ENCODE measurements around the gene FAM50A. TPM values are rescaled to one million over a fixed set of nuclear protein-coding genes. Genes with fewer than 3 reads are reported as not detected.

Gene FAM50A
- total and polyA plus RNA-seq, 4 donors = 23.4 to 202 (median 90.4) TPM

DNA sequence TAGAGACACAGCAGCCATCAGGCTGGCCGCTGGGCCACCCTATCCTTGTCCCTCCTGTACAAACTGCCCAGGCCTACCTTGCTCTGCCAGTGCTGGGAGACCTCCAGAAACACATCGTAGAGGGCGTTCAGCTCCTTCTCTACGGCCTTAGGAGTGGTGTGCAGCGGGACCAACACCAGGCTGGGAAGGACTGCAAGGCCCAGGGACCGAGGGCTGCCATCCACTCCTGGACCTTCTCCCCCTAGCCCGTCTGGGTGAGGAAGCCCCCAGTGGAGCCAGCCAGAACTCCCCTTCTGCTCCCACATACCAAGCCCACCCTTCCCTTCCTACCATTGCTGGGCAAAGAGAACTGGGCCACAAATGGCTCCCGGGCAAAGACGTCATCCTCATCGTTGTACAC lies 40.7 kb upstream of the FAM50A start:
- no peak overlapping the region for H3K9ac ChIP-seq (ENCODE audit: insufficient read depth in 1 of 2, low read length in 2 of 2)
- DNase-seq (no peak), ATAC-seq (ENCODE audit: insufficient read depth, low FRiP score) (no peak)
- peaks cover 4 to 18% (median 13%) of the 10 kb centered on the region in 4 donors for H3K36me3 ChIP-seq (ENCODE audit: control insufficient read depth in 4 of 4, insufficient read depth in 4 of 4, low read length in 4 of 4)
- H3K4me3 ChIP-seq = no peak overlapping the region
- TF ChIP-seq, protein P1, sequence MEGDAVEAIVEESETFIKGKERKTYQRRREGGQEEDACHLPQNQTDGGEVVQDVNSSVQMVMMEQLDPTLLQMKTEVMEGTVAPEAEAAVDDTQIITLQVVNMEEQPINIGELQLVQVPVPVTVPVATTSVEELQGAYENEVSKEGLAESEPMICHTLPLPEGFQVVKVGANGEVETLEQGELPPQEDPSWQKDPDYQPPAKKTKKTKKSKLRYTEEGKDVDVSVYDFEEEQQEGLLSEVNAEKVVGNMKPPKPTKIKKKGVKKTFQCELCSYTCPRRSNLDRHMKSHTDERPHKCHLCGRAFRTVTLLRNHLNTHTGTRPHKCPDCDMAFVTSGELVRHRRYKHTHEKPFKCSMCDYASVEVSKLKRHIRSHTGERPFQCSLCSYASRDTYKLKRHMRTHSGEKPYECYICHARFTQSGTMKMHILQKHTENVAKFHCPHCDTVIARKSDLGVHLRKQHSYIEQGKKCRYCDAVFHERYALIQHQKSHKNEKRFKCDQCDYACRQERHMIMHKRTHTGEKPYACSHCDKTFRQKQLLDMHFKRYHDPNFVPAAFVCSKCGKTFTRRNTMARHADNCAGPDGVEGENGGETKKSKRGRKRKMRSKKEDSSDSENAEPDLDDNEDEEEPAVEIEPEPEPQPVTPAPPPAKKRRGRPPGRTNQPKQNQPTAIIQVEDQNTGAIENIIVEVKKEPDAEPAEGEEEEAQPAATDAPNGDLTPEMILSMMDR (IDR thresholded peaks at IDR 0.05; ENCODE audit: control extremely low read depth, extremely low read depth) = no peak
- H3K27me3 ChIP-seq (ENCODE audit: control insufficient read depth in 3 of 3, insufficient read depth in 3 of 3, low read length in 2 of 3) = no peaks in the 10 kb centered on the region
- H3K27ac ChIP-seq (ENCODE audit: low read depth in 1 of 2, low read length in 1 of 2) = no peak overlapping the region
- H3K4me1 ChIP-seq (ENCODE audit: control insufficient read depth in 5 of 5, insufficient read depth in 5 of 5, low read length in 5 of 5) = peaks cover 0 to 12% (median 0%) of the 10 kb centered on the region in 5 donors
- H3K9me3 ChIP-seq (ENCODE audit: control insufficient read depth in 4 of 4, insufficient read depth in 3 of 4, low read length in 3 of 4) = peaks cover 0 to 4% (median 0%) of the 10 kb centered on the region in 4 donors
- WGBS, 2 donors = 84 to 86% methylated on average over 5 to 10 of the region's 10 CpGs

DNA sequence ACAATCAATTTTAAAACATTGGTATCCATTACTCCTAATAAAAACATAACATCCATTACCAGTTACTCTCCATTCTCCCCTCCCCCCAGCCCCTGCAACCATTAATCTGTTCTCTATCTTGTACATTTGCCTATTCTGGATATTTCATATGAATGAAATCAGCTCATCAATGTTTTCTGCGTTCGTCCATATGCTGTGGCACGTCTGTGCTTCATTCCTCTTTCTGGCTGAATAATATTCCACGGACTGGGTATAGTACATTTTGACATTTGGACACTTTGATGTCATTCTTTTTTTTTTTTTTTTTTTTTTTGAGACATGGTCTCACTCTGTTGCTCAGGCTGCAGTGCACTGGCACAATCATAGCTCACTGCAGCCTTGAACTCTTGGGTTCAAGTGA lies 40.1 kb upstream of the FAM50A start:
- DNase-seq = no peak
- TF ChIP-seq, protein P1 (IDR thresholded peaks at IDR 0.05; ENCODE audit: control extremely low read depth, extremely low read depth) = no peak
- peaks cover 0 to 7% (median 0%) of the 10 kb centered on the region in 4 donors for H3K9me3 ChIP-seq (ENCODE audit: control insufficient read depth in 4 of 4, insufficient read depth in 3 of 4, low read length in 3 of 4)
- peaks cover 0 to 12% (median 0%) of the 10 kb centered on the region in 5 donors for H3K4me1 ChIP-seq (ENCODE audit: control insufficient read depth in 5 of 5, insufficient read depth in 5 of 5, low read length in 5 of 5)
- no peak overlapping the region for H3K4me3 ChIP-seq
- no peak for ATAC-seq (ENCODE audit: insufficient read depth, low FRiP score)
- no peak overlapping the region for H3K9ac ChIP-seq (ENCODE audit: insufficient read depth in 1 of 2, low read length in 2 of 2)
- H3K27ac ChIP-seq (ENCODE audit: low read depth in 1 of 2, low read length in 1 of 2) = no peak overlapping the region
- peaks cover 4 to 16% (median 12%) of the 10 kb centered on the region in 4 donors for H3K36me3 ChIP-seq (ENCODE audit: control insufficient read depth in 4 of 4, insufficient read depth in 4 of 4, low read length in 4 of 4)
- no peaks in the 10 kb centered on the region for H3K27me3 ChIP-seq (ENCODE audit: control insufficient read depth in 3 of 3, insufficient read depth in 3 of 3, low read length in 2 of 3)
- 88 to 94% methylated on average over 4 of the region's 4 CpGs for WGBS, 2 donors

DNA sequence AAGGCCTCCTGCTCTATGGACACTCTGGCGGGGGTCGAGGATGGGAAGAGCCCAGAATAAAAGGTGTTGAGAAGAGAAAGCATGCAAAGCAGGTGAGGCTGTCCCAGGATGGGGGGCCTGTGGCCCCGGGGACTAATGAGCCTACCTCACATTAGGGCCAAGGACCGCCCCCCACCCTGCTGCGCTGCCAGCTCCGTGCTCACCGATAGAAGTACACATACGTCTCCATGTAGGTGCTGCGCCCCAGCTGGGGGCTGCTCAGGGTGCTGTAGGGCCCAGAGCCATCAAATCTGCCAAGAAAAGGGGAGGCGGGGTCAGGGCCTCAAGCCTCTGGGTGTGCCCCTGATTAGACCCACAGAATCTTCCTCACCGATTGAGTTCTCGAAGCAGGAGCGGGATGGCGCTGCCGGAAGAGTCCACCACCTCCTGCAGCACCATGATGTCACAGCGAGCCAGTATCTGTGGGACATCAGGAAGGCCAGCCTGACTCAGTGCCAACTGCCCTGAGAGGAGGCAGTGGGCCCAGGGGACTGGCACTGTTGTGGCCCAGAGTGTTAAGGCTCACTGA lies 39.2 kb upstream of the FAM50A start:
- TF ChIP-seq, protein P1 (IDR thresholded peaks at IDR 0.05; ENCODE audit: control extremely low read depth, extremely low read depth) = no peak
- H3K36me3 ChIP-seq (ENCODE audit: control insufficient read depth in 4 of 4, insufficient read depth in 4 of 4, low read length in 4 of 4) = peaks cover 4 to 12% (median 5%) of the 10 kb centered on the region in 4 donors
- no peak overlapping the region for H3K9ac ChIP-seq (ENCODE audit: insufficient read depth in 1 of 2, low read length in 2 of 2)
- no peak overlapping the region for H3K27ac ChIP-seq (ENCODE audit: low read depth in 1 of 2, low read length in 1 of 2)
- H3K9me3 ChIP-seq (ENCODE audit: control insufficient read depth in 4 of 4, insufficient read depth in 3 of 4, low read length in 3 of 4) = peaks cover 0 to 4% (median 0%) of the 10 kb centered on the region in 4 donors
- no peak overlapping the region for H3K4me3 ChIP-seq
- H3K27me3 ChIP-seq (ENCODE audit: control insufficient read depth in 3 of 3, insufficient read depth in 3 of 3, low read length in 2 of 3) = no peaks in the 10 kb centered on the region
- WGBS, 2 donors = 93 to 98% methylated on average over 15 to 16 of the region's 16 CpGs
- ATAC-seq (ENCODE audit: insufficient read depth, low FRiP score) = no peak
- H3K4me1 ChIP-seq (ENCODE audit: control insufficient read depth in 5 of 5, insufficient read depth in 5 of 5, low read length in 5 of 5) = peaks cover 0 to 4% (median 0%) of the 10 kb centered on the region in 5 donors
- no peak for DNase-seq

Measured in lung (tissue), 12 donors.